ENCODE results near the gene SNAPC4. TPM values are rescaled to one million over a fixed set of nuclear protein-coding genes. Genes with fewer than 3 reads are reported as not detected.

Gene SNAPC4
- total RNA-seq, 1 experiment from 2014 or later: 7.5 TPM

- Histone ChIP-seq H3K36me3 (ENCODE audit: low read depth, low read length) (no peaks in the 10 kb centered on the region), H4K20me1 (ENCODE audit: low read length) (peaks cover 8% of the 10 kb centered on the region; the same call in 1 of the 2 replicates), H3K9me3 (ENCODE audit: low read length) (no peaks in the 10 kb centered on the region), H3K4me3 (ENCODE audit: low read length) (no peak overlapping the region), H3K27me3 (ENCODE audit: low read length) (no peaks in the 10 kb centered on the region), H3K9ac (ENCODE audit: low read length) (no peak overlapping the region), H3K9me2 (replicated peaks; ENCODE audit: low read length) (no peaks in the 10 kb centered on the region), H3F3A (ENCODE audit: low read length, unreplicated experiment) (no peaks in the 10 kb centered on the region), H2AFZ (ENCODE audit: low read length) (no peak overlapping the region), H3K27ac (ENCODE audit: low read length) (no peak overlapping the region), H3K79me2 (ENCODE audit: low read length) (peaks cover 41% of the 10 kb centered on the region), H3K4me2 (ENCODE audit: low read length) (no peak overlapping the region), H3K4me1 (ENCODE audit: insufficient read depth, low read length) (peaks cover 14% of the 10 kb centered on the region)
- intact Hi-C loops (cut with micrococcal nuclease): no loop called here
- CTCF ChIA-PET: no interaction called here
- BruUV-seq (replicated peaks): no TSS peak
- DNase-seq: no peak
- no peak for ATAC-seq
- TF ChIP-seq EZH2 (IDR thresholded peaks at IDR 0.05; ENCODE audit: low read length, unreplicated experiment): no peak
- TF ChIP-seq, protein P1, sequence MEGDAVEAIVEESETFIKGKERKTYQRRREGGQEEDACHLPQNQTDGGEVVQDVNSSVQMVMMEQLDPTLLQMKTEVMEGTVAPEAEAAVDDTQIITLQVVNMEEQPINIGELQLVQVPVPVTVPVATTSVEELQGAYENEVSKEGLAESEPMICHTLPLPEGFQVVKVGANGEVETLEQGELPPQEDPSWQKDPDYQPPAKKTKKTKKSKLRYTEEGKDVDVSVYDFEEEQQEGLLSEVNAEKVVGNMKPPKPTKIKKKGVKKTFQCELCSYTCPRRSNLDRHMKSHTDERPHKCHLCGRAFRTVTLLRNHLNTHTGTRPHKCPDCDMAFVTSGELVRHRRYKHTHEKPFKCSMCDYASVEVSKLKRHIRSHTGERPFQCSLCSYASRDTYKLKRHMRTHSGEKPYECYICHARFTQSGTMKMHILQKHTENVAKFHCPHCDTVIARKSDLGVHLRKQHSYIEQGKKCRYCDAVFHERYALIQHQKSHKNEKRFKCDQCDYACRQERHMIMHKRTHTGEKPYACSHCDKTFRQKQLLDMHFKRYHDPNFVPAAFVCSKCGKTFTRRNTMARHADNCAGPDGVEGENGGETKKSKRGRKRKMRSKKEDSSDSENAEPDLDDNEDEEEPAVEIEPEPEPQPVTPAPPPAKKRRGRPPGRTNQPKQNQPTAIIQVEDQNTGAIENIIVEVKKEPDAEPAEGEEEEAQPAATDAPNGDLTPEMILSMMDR (conservative IDR thresholded peaks at IDR 0.05; ENCODE audit: low read depth, low read length): no peak
- no peak for TF ChIP-seq EZH2phosphoT487 (IDR thresholded peaks at IDR 0.05; ENCODE audit: borderline replicate concordance, low read length)
- POLR2A ChIA-PET (ENCODE audit: unreplicated experiment): no interaction called here
Observed at GRCh38 chr9:136434580-136435169, 34.7 kb upstream of the SNAPC4 start.

GRCh38 chr9:136433849-136434579, 34.0 kb upstream of the SNAPC4 start:
- H3F3A ChIP-seq (ENCODE audit: low read length, unreplicated experiment): no peaks in the 10 kb centered on the region
- H3K4me2 ChIP-seq (ENCODE audit: low read length): no peak overlapping the region
- H3K9me2 ChIP-seq (replicated peaks; ENCODE audit: low read length): no peaks in the 10 kb centered on the region
- ChIA-PET CTCF (no interaction called here), POLR2A (ENCODE audit: unreplicated experiment) (no interaction called here)
- H3K27ac ChIP-seq (ENCODE audit: low read length): no peak overlapping the region
- ATAC-seq (no peak), DNase-seq (no peak)
- H3K4me3 ChIP-seq (ENCODE audit: low read length): no peak overlapping the region
- no peaks in the 10 kb centered on the region for H3K27me3 ChIP-seq (ENCODE audit: low read length)
- no peaks in the 10 kb centered on the region for H3K9me3 ChIP-seq (ENCODE audit: low read length)
- no peak for TF ChIP-seq EZH2phosphoT487 (IDR thresholded peaks at IDR 0.05; ENCODE audit: borderline replicate concordance, low read length)
- TF ChIP-seq EZH2 (IDR thresholded peaks at IDR 0.05; ENCODE audit: low read length, unreplicated experiment): no peak
- TF ChIP-seq, protein P1 (conservative IDR thresholded peaks at IDR 0.05; ENCODE audit: low read depth, low read length): no peak
- H3K79me2 ChIP-seq (ENCODE audit: low read length): peaks cover 37% of the 10 kb centered on the region
- peaks cover 8% of the 10 kb centered on the region; the same call in 1 of the 2 replicates for H4K20me1 ChIP-seq (ENCODE audit: low read length)
- H2AFZ ChIP-seq (ENCODE audit: low read length): no peak overlapping the region
- H3K9ac ChIP-seq (ENCODE audit: low read length): no peak overlapping the region
- H3K36me3 ChIP-seq (ENCODE audit: low read depth, low read length): no peaks in the 10 kb centered on the region
- intact Hi-C loops (cut with micrococcal nuclease): no loop called here
- no TSS peak for BruUV-seq (replicated peaks)
- peaks cover 14% of the 10 kb centered on the region for H3K4me1 ChIP-seq (ENCODE audit: insufficient read depth, low read length)
